ENCODE measurements around the gene CNTNAP2.
"Not testable (repeated sequence)": the region's sequence is repeated elsewhere in the genome, so short reads cannot be mapped to it uniquely, and the experiment has no call there.

Gene CNTNAP2

DNA sequence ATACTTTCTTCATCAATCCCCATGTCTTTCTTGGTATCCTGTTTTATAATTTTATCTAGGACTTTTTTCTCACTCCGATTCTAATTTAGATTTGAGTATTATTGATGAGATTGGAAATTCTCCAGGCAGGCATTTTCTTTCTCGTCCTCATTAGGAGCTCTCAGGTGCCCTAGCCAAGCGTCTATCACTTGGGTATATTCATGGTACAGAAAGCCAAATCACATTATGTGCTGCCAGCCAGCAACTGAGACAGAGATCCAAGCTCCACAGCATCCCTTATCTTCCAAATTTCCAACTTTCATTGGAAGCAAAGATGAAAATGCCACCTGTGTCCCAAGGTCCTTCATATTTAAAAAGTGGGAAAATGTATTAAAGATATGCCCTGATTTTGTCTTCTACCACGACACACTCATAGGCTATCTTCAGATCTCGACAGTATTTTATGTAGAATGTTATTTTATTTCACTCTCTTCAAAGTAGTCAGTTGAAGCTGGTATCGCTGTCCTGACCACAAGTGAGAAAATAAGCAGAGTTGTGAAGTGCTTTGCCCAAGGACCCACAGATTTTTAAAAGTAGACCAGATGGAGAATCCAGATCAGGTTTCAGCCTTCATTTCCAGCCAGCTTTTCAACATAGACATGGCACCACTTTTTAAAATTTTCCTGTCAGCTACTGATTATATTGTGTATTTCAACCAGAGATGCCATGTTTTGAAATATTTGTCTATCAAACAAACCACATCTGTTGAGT, 773.4 kb downstream of the CNTNAP2 start:
- DNase-seq (ENCODE audit: low read depth), result no peak

DNA sequence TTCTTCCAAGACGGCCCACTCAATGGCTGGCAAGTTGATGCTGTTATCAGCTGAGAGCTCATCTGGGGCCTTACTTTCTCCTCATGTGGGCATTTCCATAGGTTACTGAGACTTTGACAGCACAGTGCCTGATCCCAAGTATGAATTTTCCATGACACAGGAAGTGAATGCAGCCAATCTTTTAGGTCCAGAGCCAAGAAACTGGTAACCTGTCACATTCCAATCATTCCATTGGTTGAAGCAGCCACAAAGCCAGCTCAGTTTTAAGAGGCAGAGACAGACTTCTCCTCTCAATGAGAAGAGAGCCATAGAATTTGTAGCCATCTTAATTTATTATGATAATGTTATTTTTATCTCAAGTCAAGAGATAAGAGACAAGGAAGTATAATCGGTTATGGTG, 775.5 kb downstream of the CNTNAP2 start:
- no peak for DNase-seq (ENCODE audit: low read depth)

DNA sequence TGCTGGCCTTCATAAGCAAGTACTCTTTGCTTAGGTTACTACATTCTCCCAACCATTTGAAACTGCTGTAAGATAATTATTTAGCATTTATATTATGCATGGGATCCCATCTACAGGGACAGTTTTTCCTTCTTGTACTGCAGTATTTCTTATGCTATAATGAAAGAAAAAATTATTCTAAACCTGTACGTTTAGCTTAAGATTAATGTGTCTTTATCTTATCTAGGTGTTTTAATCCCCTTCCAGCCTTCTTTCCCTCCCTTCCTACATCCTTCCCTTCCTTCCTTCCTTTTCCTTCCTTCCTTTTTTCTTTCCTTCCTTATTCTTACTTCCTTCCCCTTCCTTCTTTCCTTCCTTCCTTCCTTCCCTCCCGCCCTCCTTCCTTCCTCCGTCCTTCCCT, 778.3 kb downstream of the CNTNAP2 start:
- DNase-seq (ENCODE audit: low read depth), result no peak

DNA sequence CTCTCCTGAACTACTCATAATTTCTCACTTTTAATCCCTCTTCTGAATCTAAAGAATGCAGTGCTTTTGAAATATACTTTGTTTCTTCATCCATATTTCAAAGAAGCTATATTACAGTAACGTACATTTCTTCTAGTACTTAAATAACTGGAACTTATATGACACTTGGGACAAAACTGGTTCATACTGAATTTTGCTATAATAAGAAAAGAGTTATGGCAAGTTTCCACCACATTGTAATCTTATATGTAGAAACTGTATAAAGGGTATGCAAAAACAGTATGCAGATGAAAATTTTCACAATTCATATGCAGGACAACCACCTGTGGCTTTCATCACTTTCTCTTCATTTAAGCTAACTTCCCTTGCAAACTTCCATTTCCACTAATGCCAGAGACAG, 785.7 kb downstream of the CNTNAP2 start:
- no peak for DNase-seq (ENCODE audit: low read depth)

DNA sequence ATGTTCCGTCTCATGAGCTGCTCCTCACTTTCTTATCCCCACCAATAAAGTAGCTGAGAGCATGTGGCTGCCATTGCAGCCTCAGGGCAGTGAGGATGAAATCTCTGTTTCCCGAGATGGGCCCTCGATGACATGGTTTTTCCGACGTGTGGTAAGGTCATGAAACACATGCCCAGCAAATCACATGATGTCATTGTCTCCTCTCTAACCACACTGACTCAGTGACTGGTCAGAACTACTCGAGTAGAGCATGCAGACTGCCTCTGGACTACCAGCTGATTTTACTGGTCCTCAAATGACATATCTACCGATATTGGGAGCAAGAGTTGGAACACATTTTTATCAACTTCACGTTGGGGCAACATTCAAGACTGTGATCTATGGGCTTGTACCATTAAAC, 786.1 kb downstream of the CNTNAP2 start:
- no peak for DNase-seq (ENCODE audit: low read depth)

DNA sequence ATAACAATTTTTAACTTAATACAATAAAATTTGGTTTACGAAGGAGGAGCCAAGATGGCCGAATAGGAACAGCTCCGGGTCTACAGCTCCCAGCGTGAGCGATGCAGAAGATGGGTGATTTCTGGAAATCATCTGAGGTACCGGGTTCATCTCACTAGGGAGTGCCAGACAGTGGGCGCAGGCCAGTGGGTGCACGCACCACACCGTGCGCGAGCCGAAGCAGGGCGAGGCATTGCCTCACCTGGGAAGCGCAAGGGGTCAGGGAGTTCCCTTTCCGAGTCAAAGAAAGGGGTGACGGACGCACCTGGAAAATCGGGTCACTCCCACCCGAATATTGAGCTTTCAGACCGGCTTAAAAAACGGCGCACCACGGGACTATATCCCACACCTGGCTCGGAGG, 789.1 kb downstream of the CNTNAP2 start:
- not testable (repeated sequence) for DNase-seq (ENCODE audit: low read depth)

DNA sequence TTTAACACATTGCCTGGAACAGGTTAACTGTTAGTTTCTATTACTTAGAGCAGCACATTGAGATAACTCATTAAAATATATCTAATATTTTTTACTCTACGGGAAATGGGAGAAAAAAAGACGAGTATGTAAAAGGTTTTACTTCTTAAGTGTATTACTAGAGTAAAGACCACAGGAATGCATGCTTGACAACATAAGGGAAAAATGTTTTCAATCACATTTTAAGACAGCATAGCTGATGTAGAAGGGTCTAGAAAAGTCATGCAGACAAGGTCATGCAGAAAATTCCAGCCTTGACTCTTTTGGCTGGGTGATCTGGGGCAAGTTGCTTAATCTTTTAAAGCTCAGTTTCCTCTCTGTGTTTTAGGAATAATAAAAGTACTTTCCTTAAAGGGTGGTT, 806.2 kb downstream of the CNTNAP2 start:
- no peak for DNase-seq (ENCODE audit: low read depth)

DNA sequence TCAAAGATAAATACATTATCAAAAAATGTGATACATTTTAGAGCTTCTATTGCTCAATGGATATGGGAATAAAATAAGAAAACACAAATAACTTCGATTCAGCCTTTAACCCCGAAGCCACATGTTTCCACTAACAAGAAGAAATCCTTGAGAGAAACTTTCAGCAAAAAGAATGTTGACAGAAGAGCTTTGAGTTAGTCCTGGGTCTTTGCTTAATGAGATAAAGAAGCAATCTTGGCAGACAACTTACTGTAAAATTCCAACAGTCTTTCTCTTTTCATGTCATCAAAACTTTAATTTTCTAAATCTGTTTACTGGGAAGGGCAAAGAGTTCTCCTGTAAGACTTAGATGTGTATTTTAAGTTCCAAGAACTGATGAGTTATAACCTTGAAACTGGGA, 810.2 kb downstream of the CNTNAP2 start:
- no peak for DNase-seq (ENCODE audit: low read depth)

DNA sequence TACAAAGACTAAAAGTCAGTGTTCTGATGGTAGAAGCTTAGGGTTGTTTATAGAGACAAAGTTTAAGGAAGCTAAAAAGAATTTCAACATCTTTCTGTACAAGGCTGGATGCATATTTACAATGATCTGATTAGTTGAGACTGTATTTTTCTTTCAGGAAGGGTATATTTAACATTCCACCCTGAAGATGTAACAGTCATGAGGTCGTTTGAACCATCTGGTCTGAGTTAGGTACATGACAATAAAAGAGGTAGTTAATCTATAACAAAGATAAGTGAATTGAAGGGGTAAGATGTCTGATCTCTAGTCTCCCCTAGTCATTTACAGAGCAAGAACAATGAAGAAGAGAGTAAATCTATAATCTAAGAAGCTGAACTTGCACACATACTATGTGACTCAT, 821.2 kb downstream of the CNTNAP2 start:
- DNase-seq (ENCODE audit: low read depth), result no peak

DNA sequence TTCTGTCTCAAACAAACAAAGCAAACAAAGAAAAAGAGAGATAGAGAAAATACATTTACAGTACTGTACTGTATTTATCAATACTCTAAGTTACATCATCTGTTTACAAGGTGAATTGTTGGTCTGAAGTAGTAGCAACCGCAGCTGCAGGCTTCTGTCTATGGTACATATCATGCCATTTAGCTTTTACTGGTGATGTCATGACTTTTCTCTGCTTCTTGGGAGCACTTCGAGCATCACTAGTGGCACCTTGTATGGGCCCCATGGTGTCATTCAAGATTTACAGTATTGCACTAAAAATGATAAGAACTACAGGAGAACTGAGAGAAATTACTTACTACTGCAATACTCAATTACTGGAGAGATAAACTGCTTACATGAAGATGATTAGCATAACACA, 826.9 kb downstream of the CNTNAP2 start:
- no peak for DNase-seq (ENCODE audit: low read depth)

DNA sequence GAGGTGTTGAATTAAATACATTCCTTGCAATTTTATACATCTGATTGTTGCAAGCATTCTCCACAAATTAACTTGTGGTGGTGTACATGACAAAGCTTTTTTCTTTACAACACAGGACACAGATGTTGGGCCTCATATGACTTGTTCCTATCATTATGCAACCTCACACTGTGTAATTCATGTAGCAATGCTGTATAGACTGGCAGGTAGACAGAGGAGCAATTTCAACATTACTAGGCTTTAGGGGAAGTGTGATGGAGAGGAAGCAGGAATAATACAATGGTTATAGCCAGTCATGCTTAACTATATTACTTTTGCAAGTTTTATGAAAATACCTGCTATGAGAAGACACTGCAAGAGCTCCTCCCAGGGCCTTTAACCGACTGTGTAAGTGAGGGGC, 832.1 kb downstream of the CNTNAP2 start:
- DNase-seq (ENCODE audit: low read depth), result no peak

DNA sequence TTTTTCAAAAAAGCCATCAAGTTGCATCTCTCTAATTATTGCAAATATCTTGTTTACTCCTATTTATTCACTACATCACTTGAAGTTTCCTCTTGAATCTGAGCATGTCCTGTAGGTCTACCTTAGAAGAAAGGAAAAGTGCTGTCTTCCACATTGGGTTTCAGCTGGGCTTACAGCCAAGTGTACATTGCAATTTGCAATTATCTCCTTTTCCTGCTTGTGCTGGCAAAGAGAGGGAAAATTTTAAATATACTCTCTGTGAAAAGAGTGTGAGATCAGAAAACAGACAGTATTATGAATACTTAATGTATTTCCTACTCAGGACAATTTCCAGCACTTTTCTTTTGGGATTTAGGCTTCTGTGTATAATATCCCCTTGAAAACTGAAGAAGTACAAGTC, 839.7 kb downstream of the CNTNAP2 start:
- DNase-seq (ENCODE audit: low read depth), result no peak

DNA sequence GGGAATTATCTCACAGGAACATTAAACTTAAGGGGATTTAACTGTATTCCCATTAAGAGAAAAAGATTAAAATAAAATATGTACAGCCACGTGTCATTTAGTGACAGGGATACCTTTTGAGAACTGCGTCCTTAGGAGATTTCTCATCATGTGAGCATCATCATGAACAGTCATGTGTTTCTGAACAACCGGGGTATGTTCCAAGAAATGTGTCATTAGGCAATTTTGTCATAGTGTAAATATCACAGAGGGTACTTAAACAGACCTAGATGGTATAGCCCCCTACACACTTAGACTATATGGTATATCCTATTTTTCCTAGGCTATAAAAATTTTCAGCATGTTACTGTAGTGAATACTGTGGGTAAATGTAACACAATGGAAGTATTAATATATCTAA, 840.3 kb downstream of the CNTNAP2 start:
- DNase-seq (ENCODE audit: low read depth), result no peak

DNA sequence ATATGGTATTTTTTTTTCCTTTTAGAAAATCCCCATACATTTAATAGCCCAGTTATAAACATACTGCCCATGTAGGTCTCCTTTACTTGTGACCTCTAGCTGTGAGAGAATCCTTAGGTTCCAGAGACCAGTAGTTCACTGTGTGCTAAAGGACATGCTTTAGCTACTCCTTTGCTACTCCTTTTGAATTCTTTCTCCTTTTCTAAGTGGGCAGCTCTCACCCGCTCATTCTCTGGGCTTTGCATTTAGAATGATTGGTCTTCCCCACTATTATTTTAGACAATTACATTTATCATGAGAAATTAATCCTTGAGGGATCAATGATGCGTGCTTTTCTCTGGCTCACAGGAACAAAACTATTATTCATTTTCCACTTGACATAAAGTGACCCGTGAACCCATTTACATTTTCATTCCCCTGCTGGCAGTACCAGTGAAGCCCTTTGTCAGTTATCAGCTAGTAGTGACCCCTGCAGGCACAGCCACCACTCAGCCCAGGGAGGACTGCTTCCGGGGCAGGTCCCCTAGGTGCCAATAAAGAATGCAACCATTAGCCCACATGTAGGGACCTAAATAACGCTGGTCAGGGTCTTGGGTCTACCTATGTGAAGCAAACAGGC, 844.3 kb downstream of the CNTNAP2 start:
- DNase-seq (ENCODE audit: low read depth), result no peak

DNA sequence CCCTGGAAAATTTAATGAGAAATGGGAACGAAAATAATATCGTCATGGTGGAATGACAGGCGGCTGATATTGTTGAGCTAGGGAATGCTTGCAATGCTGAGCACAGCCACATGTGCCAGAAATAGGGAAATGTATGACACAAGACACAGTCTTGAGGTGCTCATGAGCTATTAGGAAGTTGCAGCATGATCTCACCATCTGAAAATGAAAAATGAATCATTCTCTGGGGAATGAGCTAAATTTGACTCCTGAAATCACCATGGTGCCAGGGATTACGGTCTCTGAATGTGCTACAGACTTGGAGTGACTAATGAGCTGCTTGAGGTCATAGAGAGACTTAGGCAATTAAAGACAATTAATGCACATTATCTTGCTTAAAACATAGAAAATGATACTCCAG, 845.0 kb downstream of the CNTNAP2 start:
- DNase-seq (ENCODE audit: low read depth), result no peak

DNA sequence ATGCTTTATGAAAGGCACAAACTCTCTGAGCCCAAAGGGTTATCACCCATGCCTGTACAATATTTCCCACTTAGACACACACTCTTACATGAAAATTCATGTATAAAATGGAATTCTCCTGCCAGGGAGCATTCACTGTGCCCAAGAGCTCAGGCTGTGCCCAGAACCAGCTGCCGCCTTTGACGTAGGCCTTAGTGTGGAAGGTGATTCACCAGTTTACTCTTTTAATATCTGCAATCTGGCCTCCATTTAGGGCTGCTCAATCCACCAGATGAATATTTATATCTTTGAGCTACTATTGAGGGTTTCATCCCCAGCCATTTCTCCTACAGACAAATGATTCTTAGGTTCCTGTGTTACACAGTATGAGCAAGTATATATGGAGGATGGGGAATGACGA, 849.7 kb downstream of the CNTNAP2 start:
- no peak for DNase-seq (ENCODE audit: low read depth)

DNA sequence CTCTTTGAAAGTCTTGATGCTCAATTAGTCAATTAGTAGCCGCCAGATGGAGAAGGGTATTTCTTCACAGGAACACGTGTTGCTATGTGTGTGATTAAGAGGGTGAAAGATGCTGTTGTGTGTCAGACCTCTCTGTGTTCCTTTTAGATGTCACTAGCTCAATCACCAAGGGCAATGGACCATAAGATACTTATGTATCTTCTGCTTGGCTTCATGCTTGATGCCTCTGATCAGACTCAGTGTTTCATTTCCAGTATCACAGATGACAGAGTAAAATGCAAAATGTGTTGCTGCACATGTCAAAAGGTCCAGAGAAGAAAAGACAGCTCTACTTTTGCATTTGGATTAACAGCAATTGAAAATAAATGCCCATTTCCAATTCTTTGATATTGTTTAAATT, 865.9 kb downstream of the CNTNAP2 start:
- no peak for DNase-seq (ENCODE audit: low read depth)

DNA sequence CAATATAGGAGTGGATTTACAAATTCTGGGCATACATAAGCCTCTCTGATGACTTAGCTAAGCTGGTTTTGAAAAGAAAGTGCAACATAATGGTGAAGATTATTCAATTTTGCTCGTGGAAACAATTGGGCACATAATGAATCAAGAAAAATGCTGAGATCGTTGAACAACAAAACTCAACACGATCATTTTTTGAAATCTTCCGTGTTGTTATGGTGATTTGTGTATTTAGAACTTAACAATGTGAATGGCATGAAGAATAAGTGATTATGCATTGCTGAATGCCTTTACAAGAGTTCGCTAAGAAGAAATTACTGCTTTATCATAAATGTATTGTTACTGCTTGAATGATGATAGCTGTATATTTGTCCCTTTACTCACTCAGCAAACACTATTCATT, 875.0 kb downstream of the CNTNAP2 start:
- DNase-seq (ENCODE audit: low read depth), result no peak

DNA sequence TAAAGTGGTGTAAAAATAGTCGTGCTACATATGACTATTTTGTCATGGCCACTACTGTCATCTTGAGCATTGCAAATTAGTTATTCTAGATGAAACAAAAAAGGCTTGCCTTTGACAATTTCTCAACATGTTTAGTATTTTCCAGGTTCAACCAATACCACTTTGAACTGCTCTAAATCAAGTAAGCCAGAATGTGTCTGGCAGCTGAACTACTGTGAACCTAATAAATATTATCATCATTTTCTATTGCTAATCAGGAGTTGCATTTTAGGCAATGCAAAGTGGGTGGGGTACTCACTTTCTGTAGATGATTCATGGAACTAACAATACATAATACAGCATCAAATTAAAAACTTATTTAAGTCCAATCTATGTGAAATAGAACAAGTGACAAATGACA, 877.2 kb downstream of the CNTNAP2 start:
- DNase-seq (ENCODE audit: low read depth), result no peak

DNA sequence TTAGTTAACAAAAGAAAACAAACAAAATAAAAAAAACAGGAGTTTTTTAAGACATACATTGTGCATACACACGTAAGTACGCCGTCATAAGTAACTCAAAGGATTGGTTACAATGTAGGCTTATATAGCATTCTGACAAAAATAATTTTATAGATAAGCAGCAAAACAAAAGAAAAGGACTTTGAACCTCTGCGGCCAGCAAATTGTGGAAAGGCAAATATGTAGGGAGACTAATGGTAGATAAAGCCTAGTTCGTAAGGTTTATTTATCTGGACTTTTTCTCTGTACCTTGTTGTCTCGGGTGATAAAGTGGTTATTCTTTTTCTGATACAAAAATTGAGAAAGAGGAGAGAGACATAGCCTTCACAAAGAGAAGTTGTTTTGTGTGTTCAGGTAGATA, 891.9 kb downstream of the CNTNAP2 start:
- DNase-seq (ENCODE audit: low read depth), result no peak

DNA sequence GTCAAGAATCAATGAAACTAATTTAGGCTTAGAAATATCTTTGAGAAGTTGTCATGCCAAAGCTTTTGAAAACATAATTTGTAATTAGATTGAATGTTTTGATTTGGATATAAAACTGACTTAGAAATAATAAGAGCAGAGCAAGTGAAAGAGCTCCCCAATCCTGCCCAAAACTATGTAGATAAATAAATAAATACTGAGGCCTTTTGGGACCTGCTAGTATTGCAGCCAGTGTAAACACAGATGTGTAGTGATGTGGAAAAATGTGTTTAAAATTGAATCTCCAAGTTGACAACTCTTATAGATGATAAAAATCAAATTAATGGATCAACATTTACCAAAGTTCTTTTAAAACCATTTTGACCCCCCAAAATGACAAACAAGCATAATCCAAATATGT, 896.1 kb downstream of the CNTNAP2 start:
- DNase-seq (ENCODE audit: low read depth), result no peak

DNA sequence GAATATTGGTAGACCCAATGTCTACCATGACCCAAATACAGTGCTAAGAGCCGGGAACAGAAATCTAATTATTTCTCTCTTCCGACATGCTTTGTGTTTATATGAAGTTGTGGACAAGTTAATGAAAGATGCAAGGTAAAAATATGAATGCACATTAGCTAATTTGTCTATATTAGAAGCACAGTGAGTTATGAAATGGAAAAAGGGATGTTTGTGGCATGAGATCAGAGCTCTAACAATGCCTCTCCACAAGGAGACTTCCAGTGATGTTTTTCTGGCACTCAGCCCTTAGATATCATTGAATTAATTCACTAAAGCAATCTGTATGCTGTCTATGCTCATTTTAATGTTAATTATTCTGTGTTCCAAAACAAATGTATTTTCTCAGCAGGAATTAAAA, 897.2 kb downstream of the CNTNAP2 start:
- no peak for DNase-seq (ENCODE audit: low read depth)

DNA sequence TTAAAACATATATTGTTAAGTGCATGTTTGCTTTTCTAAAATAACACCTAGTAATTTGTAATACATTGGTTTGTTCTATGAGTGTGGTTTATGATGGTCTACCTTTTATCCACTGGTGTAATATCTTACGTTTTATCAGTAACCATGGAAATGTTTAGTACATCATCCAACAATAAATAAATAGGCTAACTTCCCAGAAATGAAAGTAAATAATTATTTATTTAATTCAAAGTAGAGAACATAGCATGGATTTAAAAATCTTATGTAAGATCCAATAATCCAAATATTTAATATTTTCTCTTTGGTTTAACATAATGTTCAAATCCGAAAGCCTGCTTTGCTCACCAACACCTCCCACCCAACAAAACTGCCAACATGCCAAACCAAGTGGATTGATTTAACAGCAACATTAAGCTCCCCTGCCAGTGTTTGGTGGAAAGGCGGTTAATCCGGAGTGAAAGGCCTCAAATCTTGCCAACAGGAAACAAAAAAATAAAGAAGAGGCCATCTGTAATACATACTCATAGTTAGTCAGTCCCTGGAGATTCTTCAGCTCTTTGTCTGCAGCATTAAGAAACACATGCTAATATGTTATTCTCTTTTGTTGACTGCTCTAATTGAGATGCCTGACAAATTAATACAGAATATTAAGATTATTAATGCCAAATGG, 897.8 kb downstream of the CNTNAP2 start:
- DNase-seq (ENCODE audit: low read depth), result no peak

DNA sequence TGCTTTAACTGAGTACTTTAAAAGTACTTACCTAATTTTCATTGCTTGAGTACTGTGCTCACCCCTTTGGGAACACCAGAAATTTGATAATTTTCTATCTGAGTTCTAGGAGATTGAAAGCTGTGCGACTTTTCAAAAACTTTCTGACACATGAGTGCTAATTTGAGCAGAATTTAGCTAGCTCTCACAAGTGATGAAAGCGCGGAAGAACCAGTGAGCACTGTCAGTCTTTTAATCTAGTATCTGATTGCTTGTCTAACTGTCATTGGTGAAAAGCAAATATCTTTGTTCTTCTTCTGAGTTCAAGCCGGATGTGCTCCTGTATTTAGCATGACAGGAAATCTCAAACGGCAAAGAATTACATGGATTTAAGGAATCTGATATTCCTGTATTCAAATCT, 899.4 kb downstream of the CNTNAP2 start:
- DNase-seq (ENCODE audit: low read depth), result no peak

All from stimulated activated CD8-positive, alpha-beta memory T cell treated with anti-CD3 and anti-CD28 coated beads, Interleukin-15, amount 100 ng/mL, for 24 hours (primary cell).